Measurements from ENCODE around the gene RAB11FIP3. TPM values are rescaled to one million over a fixed set of nuclear protein-coding genes. Genes with fewer than 3 reads are reported as not detected.

Gene RAB11FIP3
- total and polyA plus RNA-seq, 9 donors = 18.0 to 58.1 (median 38.1) TPM

GRCh38 chr16:560204-560700, 134.8 kb downstream of the RAB11FIP3 start, which contains the start of gene PRR35:
PRR35 (plus strand) TSS chr16:560394; CDS start chr16:563295, 2,901 bp downstream.
- intact Hi-C loops (cut with DNase I) = no loop called here
- Histone ChIP-seq H3K9me3 (no peaks in the 10 kb centered on the region), H3K27me3 (peaks cover 3% of the 10 kb centered on the region), H3K4me3 (no peak within 1 kb of the TSS), H3K27ac (no peak within 1 kb of the TSS), H3K36me3 (no peaks in the 10 kb centered on the region), H3K4me1 (ENCODE audit: insufficient read depth) (peaks cover 4% of the 10 kb centered on the region)
- TF ChIP-seq POLR2A (IDR thresholded peaks at IDR 0.05) (no peak), EP300 (IDR thresholded peaks at IDR 0.05) (no peak)
- TF ChIP-seq, protein P1, sequence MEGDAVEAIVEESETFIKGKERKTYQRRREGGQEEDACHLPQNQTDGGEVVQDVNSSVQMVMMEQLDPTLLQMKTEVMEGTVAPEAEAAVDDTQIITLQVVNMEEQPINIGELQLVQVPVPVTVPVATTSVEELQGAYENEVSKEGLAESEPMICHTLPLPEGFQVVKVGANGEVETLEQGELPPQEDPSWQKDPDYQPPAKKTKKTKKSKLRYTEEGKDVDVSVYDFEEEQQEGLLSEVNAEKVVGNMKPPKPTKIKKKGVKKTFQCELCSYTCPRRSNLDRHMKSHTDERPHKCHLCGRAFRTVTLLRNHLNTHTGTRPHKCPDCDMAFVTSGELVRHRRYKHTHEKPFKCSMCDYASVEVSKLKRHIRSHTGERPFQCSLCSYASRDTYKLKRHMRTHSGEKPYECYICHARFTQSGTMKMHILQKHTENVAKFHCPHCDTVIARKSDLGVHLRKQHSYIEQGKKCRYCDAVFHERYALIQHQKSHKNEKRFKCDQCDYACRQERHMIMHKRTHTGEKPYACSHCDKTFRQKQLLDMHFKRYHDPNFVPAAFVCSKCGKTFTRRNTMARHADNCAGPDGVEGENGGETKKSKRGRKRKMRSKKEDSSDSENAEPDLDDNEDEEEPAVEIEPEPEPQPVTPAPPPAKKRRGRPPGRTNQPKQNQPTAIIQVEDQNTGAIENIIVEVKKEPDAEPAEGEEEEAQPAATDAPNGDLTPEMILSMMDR (IDR thresholded peaks at IDR 0.05) = no peak
- 1 to 5% (median 1%) methylated on average over 8 to 83 of the region's 84 CpGs for WGBS, 3 donors
- DNase-seq = no peak

- peaks cover 3% of the 10 kb centered on the region for H3K27me3 ChIP-seq
- H3K27ac ChIP-seq = no peak overlapping the region
- H3K4me1 ChIP-seq (ENCODE audit: insufficient read depth) = peaks cover 9% of the 10 kb centered on the region
- no peak for DNase-seq
- intact Hi-C loops (cut with DNase I) = no loop called here
- H3K36me3 ChIP-seq = no peaks in the 10 kb centered on the region
- 17 to 40% (median 37%) methylated on average over 19 to 54 of the region's 54 CpGs for WGBS, 3 donors
- TF ChIP-seq, protein P1 (IDR thresholded peaks at IDR 0.05) = no peak
- no peak for TF ChIP-seq POLR2A (IDR thresholded peaks at IDR 0.05)
- H3K9me3 ChIP-seq = no peaks in the 10 kb centered on the region
- no peak overlapping the region for H3K4me3 ChIP-seq
These were observed 135.4 kb downstream of the RAB11FIP3 start for GRCh38 chr16:560701-561412.

DNA sequence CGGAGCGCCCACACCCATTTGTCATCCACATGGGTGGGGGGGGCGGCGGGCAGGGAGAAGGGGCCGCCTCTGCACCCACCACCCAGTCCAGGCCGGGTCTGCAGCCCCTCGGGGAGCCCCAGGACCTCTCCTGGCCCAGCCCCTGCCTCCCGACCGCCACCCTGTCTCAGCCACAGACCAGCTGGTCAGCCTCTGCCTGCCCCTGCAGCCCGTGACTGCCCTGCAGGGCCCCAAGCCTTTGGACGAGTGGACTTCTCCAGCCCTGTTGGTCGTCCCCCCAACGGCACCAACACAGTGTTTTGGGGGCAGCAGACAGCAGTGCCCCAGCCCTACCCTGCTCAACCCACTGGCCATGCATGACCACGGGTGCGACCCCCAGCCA, 136.0 kb downstream of the RAB11FIP3 start:
- intact Hi-C loops (cut with DNase I) = no loop called here
- Histone ChIP-seq H3K4me1 (ENCODE audit: insufficient read depth) (peaks cover 13% of the 10 kb centered on the region), H3K27me3 (peaks cover 3% of the 10 kb centered on the region), H3K36me3 (no peaks in the 10 kb centered on the region), H3K27ac (no peak overlapping the region), H3K9me3 (no peaks in the 10 kb centered on the region), H3K4me3 (no peak overlapping the region)
- DNase-seq = no peak
- WGBS, 3 donors = 64 to 79% (median 74%) methylated on average over 8 to 15 of the region's 15 CpGs
- TF ChIP-seq, protein P1 (IDR thresholded peaks at IDR 0.05) = no peak
- no peak for TF ChIP-seq POLR2A (IDR thresholded peaks at IDR 0.05)
- no peak for TF ChIP-seq EP300 (IDR thresholded peaks at IDR 0.05)

- Histone ChIP-seq H3K27ac (no peak overlapping the region), H3K4me1 (ENCODE audit: insufficient read depth) (peaks cover 20% of the 10 kb centered on the region), H3K36me3 (no peaks in the 10 kb centered on the region), H3K27me3 (peaks cover 3% of the 10 kb centered on the region), H3K4me3 (no peak overlapping the region), H3K9me3 (no peaks in the 10 kb centered on the region)
- no peak for TF ChIP-seq EP300 (IDR thresholded peaks at IDR 0.05)
- DNase-seq = no peak
- intact Hi-C loops (cut with DNase I) = no loop called here
- WGBS, 3 donors = 82 to 86% (median 86%) methylated on average over 41 to 43 of the region's 43 CpGs
These were observed 136.8 kb downstream of the RAB11FIP3 start for GRCh38 chr16:561957-562938.

Data from ovary (tissue), 9 donors.